Measurements from ENCODE around the gene HNRNPR.

HNRNPR gene

GRCh38 chr1:23369335-23370013, 25.4 kb upstream of the HNRNPR start, which contains the start of gene ZNF436:
Gene ZNF436 (minus strand): TSS chr1:23369836. CDS start chr1:23368005, 1,831 bp downstream.
- in situ Hi-C loops (cut with HindIII; ENCODE audit: low sequenced_read_pairs): no loop called here

- in situ Hi-C loops (cut with HindIII; ENCODE audit: low sequenced_read_pairs): no loop called here
These were observed 24.7 kb upstream of the HNRNPR start for GRCh38 chr1:23368562-23369334.

GRCh38 chr1:23367791-23368561, 23.9 kb upstream of the HNRNPR start:
- in situ Hi-C loops (cut with HindIII; ENCODE audit: low sequenced_read_pairs): no loop called here

GRCh38 chr1:23367451-23367790, 23.3 kb upstream of the HNRNPR start:
- in situ Hi-C loops (cut with HindIII; ENCODE audit: low sequenced_read_pairs): no loop called here

GRCh38 chr1:23366598-23366997, 22.5 kb upstream of the HNRNPR start:
- in situ Hi-C loops (cut with HindIII; ENCODE audit: low sequenced_read_pairs): no loop called here

- in situ Hi-C loops (cut with HindIII; ENCODE audit: low sequenced_read_pairs): no loop called here
These were observed 22.1 kb upstream of the HNRNPR start for GRCh38 chr1:23366146-23366545.

GRCh38 chr1:23362218-23362713, 18.2 kb upstream of the HNRNPR start:
- in situ Hi-C loops (cut with HindIII; ENCODE audit: low sequenced_read_pairs): no loop called here

GRCh38 chr1:23358310-23358875, 14.3 kb upstream of the HNRNPR start:
- in situ Hi-C loops (cut with HindIII; ENCODE audit: low sequenced_read_pairs): no loop called here

- in situ Hi-C loops (cut with HindIII; ENCODE audit: low sequenced_read_pairs): no loop called here
These were observed 13.2 kb upstream of the HNRNPR start for GRCh38 chr1:23357138-23357908.

GRCh38 chr1:23356471-23357137, 12.5 kb upstream of the HNRNPR start:
- in situ Hi-C loops (cut with HindIII; ENCODE audit: low sequenced_read_pairs): no loop called here

- in situ Hi-C loops (cut with HindIII; ENCODE audit: low sequenced_read_pairs): no loop called here
These were observed 10.2 kb upstream of the HNRNPR start for GRCh38 chr1:23354245-23354644.

- in situ Hi-C loops (cut with HindIII; ENCODE audit: low sequenced_read_pairs): no loop called here
These were observed 8.1 kb upstream of the HNRNPR start for GRCh38 chr1:23352096-23352695.

GRCh38 chr1:23345920-23346319, 1.8 kb upstream of the HNRNPR start:
- in situ Hi-C loops (cut with HindIII; ENCODE audit: low sequenced_read_pairs): no loop called here

- in situ Hi-C loops (cut with HindIII; ENCODE audit: low sequenced_read_pairs): no loop called here
These were observed 946 bp upstream of the HNRNPR start for GRCh38 chr1:23344987-23345472.

- in situ Hi-C loops (cut with HindIII; ENCODE audit: low sequenced_read_pairs): no loop called here
These were observed 618 bp downstream of the HNRNPR start for GRCh38 chr1:23343221-23344110.

GRCh38 chr1:23341931-23342692, 2.0 kb downstream of the HNRNPR start:
- in situ Hi-C loops (cut with HindIII; ENCODE audit: low sequenced_read_pairs): no loop called here

GRCh38 chr1:23339632-23340031, 4.5 kb downstream of the HNRNPR start:
- in situ Hi-C loops (cut with HindIII; ENCODE audit: low sequenced_read_pairs): loop anchor here (10.0 kb wide), 1 partner anchor 85 kb away; the partner anchor contains the start of gene TCEA3
